ENCODE results near the gene FAM47A.

Gene FAM47A

DNA sequence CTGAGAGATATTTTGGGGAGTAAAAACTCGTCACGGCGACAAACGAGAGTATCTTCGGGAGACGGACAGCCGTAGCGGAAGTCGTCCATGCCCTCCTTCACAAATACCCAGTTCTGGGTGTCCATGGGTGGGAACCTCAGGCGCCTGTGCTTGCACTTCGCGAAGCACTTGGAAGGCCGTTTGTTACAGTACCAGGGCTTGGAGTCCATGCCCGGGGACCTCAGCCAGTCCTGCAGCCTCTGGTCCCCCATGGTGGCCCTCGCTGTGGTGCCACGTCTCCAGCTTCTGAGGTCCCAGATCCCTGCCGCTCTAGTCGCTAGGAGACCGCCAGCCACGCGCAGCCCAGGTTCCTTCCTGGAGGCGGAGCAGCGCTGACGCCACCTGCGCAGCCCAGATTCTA is at the start of gene FAM47A:
Gene FAM47A (minus strand): TSS at position 287 of the 400 bp plus-strand sequence. CDS start 36 bp downstream, at position 251.
- no peak for DNase-seq (ENCODE audit: low read depth in 3 of 3)

DNA sequence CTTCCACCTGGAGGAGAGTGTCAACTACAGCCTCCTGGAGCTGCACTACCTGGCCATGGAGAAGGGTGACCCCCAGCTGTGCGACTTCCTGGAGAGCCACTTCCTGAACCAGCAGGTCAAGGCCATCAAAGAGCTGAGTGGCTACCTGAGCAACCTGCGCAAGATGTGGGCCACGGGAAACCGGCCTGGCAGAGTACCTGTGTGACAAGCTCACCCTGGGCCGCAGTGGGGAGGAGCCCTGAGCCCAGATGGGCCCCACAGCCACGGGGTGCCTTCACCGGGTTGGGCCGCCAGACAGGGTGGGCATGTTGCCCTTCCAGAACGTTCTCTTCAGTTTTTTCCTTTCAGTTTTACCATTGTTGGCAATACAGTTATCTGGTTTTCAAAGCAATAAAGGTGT is 15.2 kb upstream of the FAM47A start:
- DNase-seq (ENCODE audit: low read depth in 3 of 3), result no peak

DNA sequence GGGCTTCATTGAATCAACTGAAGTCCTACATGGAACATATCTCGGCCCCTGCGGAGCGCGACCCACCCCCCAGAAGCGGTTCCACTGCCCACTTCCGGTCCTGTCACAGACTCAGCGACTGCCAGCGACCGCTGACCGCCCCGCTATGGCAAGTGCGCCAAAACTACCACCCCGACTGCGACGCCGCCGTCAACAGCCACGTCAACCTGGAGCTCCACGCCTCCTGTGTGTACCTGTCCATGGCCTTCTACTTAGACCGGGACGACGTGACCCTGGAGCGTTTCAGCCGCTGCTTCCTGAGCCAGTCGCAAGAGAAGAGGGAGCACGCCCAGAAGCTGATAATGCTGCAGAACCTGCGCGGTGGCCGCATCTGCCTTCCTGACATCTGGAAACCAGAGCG is 14.8 kb upstream of the FAM47A start:
- no peak for DNase-seq (ENCODE audit: low read depth in 3 of 3)

DNA sequence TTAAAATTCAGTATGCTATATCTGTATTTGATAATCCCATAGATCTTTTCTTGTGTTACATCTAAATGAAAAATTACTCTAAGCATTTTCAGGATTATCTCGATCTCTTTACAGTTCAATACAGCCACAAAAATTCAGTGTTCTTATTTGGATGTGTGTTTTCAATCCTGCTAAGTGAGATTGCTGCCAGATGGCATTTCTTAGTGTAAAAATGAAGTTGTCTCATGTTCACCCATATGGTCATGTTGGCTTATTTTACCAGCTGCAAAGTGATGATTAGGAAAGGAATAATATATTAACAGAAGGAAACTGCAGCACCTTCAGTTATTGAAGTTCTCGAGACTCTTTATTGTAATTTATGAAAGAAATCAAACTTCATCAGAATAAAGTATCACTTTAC is 12.1 kb upstream of the FAM47A start:
- no peak for DNase-seq (ENCODE audit: low read depth in 3 of 3)

DNA sequence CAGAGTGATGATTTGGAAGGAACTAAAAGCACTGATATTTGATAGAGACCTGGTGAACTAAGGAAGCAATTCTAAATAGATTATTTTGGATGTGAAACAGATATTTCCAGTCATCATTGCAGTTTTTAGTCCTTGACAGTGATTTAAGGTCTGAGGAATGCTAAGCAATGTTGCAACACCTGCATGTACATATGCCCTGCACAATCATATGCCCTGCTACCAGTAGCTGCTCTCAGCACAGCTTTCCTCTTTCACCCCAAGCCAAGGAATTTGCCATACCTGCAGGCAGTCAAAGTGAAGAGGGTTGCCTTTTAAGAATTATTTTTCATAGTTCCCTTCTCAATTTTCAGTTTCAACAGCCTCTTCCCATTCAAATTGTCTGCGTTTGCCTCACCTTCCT is 8.7 kb upstream of the FAM47A start:
- no peak for DNase-seq (ENCODE audit: low read depth in 3 of 3)

DNA sequence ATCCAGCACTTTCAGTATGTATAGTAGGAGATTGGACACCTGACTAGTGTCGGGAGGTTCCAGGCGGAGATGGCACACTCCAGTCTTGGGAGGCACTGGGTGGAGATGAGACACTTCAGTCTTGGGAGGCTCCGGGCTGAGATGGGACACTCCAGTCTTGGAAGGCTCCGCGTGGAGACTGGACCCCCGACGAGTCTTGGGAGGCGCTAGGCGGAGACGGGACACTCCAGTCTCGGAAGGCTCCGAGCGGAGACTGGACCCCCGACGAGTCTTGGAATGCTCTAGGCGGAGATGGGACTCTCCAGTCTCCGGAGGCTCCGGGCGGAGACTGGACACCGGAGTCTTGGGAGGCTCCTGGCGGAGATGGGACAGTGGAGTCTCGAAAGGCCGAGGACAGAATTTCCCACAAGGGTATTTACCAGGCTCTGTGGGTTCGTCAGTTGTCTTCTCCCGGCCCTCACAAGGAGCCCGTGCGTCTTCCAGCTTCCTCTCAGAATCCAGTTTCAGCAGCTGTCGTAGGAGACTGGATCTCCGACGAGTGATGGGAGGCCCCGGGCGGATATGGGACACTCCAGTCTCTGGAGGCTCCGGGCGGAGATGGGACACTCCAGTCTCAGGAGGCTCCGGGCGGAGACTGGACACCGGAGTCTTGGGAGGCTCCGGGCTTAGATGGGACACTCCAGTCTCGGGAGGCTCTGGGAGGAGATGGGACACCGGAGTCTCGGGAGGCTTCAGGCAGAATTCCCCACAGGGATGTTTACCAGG is 952 bp downstream of the FAM47A start:
- no peak for DNase-seq (ENCODE audit: low read depth in 3 of 3)

DNA sequence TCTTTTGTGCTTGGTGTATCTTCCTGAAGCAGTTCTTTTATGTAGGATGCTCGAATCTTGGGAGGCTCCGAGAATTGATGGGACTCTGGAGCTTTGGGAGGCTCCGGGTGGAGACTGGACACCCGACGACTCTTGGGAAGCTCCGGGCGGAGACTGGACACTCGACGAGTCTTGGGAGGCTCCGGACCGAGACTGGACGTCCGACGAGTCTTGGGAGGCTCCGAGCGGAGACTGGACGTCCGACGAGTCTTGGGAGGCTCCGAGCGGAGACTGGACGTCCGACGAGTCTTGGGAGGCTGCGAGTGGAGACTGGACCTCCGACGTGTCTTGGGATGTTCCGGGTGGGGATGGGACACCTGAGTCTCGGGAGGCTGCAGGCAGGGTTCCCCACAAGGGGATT is 1.6 kb downstream of the FAM47A start:
- no peak for DNase-seq (ENCODE audit: low read depth in 3 of 3)

DNA sequence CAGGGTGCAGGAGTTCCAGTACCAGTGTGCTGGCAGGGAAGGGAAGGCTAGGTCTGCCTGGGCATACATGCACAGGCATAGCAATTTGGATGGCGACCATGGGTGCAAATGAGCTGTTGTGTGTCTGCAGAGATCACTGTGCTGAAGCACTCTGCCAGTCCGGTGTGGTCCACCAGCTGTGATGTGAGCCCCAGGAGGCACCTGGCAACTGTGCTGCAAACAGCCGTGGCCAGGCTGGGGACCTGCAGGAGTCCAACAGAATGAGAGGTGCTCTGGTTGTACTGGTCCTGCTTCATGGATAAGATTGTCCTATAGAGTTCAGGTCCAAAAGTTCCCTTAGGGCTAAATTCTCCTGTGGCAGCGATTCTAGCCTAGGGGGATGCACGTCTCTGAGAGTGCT is 6.1 kb downstream of the FAM47A start:
- DNase-seq (ENCODE audit: low read depth in 3 of 3), result no peak

DNA sequence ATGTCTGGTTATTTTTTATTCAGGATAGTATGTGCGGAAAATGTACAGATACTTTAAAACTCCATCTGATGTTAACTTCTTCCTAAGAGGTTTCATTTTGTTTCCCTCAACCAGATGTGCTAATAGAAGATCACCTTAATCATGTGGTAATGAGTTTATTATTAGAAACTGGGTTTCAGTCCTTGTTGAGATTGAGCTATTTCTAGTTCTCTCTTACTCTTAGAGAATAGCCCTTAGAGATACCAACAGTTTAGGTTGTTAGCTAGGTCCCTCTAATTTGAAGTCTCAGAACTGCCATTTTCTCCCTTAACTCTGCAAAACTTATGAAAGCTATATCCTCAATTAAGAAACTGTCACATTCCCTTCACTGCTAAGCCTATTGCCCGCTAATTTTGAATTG is 13.0 kb downstream of the FAM47A start:
- no peak for DNase-seq (ENCODE audit: low read depth in 3 of 3)

DNA sequence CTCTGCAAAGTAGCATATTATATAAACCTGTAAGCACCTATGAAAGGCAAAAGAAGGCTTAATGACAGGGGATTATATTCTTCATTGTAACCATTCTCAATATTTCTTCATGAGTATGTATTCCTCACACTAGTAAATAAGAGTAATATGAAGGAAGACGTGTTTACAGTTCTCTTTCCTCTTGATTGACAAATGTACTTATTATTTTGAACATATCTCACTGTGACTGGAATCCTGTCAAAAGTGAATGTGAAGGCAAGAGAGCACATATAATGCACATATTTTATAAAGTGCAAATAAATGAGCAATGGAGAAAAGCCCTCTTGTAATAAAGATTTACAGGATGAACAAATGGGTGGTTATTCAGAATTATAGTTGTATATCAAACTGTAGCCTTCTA is 19.7 kb downstream of the FAM47A start:
- DNase-seq (ENCODE audit: low read depth in 3 of 3), result no peak
